Embryonic facial prominence (tissue), 1 donor: Measurements from ENCODE around the gene IL27RA.

Source experiments
- DNase-seq: peaks from one replicate; pipeline ENCODE4 v3.0.0-alpha.2; 2016; ENCODE audit errors: extremely low spot score

The IL27RA gene

DNA sequence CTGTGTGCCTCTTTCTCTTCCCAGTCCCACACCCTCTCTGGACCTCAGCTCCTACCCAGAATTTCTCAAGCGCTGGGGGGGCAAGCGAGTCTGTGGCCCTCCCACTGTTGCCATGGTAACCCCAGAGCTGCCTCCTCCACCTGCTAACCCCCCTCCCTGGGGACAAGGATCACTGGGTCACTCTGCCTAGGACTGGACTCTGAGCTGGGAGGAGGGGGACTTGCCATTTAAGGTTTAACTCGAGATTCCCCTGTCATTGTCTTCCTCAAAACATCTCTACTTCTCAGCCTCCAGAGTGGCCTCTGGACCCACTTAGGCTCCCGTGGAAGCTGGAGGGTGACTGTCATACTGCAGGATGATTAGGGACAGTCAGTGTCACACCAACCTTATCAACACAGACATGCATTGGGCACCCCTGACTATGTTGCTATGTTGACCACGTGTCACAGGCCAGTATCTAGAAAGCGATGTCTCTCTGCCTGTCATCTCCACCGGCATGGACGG is 28.1 kb downstream of the IL27RA start:
- DNase-seq, result no peak

DNA sequence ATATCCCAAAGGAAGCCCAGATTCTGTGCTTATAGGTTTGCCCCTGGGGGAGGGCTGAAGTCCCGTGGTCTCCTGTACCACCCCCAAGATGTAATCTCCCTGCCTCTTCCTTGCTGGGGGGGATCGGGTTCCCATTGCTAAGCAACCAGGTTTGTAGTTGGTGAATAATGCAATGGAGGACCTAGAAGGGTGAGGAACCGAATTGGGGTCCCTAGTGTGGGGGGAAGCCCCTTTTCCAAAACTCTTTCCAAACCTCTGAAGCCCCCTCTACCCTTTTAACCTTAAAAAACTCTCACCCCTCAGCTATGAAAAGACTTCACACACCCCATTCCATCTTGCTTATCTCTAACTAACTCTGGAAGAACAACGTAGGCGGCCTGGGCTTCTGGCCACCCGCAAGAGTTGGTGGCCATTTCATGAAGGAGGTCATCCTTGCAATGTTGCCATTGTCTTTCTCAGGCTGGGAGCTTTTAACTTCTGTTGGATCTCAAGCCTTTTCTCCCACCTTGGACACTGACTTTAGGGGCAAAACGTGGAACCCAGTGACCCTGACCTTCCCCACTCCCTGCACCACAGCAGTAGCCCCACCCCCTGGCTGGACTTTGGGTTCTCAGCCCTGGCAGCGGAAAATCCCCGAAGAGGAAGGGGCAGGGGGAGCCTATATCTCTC is 29.7 kb downstream of the IL27RA start:
- DNase-seq, result no peak

DNA sequence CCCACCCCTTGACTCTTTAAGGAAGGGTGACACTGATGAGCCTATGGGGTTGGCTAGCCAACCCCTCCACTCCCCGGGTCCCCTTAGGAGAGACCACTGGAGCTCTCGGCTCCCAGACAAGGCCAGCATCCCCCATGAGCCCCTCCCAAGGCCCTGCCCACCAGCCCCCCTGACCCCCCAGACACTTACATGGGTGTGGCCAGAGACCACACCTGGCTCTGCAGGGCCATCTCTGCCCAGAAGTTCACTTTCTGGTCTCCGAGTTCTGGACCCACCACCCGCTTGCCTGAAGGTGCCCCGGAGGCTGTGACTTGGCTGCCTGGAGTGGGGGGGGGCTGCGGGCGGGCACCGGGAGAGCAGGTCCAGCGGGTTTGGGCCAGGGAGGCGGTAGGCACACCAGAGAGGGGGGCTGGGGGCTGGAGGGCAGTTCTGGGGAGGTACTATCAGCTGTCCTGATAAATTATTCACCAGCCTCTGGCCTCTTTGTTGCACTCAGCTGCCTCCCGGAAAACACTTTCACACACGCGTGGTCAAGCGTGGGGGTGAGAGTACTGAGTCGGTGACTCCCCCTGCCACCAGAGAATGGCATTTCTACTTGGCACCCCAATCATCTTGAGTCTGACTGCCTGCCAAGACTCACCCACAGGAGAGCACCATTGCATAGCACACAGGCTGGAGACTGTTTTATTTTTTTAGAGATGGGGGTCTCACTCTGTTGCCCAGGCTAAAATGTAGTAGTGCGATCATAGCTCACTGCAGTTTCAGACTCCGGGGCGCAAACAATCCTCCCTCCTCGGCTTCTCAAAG is 30.4 kb downstream of the IL27RA start, which contains the start of gene PALM3:
PALM3 (minus strand) TSS at position 326 of the 807 bp plus-strand sequence; CDS start at position 230, 96 bp downstream.
- no peak for DNase-seq

DNA sequence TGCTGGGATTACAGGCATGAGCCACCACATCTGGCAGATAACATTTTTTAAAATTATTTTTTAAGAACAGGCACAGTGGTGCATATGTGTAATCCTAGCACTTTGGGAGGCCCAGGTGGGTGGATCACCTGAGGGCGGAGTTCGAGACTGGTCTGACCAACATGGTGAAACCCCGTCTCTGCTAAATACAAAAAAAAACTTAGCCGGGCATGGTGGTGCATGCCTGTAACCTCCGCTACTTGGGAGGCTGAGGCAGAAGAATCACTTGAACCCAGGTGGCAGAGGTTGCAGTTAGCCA is 30.9 kb downstream of the IL27RA start:
- no peak for DNase-seq

DNA sequence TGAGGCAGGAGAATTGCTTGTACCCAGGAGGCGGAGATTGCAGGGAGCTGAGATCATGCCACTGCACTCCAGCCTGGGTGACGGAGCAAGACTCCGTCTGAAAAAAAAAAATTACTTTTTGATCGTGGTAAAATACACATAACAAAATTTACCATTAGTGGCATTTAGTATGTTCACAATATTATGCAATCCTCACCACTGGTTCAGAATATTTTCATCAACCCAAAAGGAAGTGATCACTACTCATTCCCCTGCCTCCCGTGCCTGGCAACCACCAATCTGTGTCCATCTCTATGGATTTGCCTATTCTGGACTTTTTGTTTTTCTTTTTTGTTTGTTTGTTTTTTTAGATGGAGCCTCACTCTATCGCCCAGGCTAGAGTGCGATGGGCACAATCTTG is 31.5 kb downstream of the IL27RA start:
- DNase-seq, result no peak

DNA sequence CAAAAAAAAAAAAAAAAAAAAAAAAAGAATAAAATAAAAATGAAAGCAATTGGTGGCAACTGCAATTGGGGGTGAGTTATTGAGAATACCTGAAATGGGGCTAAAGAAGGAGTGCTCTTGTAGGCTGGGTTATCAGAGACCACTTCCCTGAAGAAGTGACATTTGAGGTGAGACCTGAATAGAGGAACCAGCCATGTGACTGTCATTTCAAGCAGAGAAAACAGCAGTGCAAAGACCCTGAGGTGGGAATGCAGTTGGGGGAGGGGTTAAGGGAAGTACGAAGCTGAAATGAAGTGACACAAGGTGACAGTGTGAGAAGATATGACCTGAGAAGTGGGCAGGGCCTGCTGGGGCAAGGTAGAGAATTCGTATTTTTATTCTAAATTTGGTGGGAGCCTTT is 34.6 kb downstream of the IL27RA start:
- DNase-seq, result no peak

DNA sequence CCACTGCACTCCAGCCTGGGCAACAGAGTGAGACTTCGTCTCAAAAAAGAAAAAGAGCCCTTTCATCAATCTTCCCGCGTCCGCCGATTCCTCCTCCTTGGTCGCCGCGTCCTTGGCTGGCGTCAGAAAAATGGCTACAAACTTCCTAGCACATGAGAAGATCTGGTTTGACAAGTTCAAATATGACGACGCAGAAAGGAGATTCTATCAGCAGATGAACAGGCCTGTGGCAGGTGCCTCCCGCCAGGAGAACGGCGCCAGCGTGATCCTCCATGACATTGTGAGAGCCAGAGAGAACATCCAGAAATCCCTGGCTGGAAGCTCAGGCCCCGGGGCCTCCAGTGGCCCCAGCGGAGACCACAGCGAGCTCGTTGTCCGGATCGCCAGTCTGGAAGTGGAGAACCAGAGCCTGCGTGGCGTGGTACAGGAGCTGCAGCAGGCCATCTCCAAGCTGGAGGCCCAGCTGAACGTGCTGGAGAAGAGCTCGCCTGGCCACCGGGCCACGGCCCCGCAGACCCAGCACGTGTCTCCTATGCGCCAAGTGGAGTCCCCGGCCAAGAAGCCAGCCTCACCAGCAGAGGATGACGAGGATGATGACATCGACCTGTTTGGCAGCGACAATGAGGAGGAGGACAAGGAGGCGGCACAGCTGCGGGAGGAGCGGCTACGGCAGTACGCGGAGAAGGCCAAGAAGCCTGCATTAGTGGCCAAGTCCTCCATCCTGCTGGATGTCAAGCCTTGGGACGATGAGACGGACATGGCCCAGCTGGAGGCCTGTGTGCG is 38.9 kb downstream of the IL27RA start:
- no peak for DNase-seq

DNA sequence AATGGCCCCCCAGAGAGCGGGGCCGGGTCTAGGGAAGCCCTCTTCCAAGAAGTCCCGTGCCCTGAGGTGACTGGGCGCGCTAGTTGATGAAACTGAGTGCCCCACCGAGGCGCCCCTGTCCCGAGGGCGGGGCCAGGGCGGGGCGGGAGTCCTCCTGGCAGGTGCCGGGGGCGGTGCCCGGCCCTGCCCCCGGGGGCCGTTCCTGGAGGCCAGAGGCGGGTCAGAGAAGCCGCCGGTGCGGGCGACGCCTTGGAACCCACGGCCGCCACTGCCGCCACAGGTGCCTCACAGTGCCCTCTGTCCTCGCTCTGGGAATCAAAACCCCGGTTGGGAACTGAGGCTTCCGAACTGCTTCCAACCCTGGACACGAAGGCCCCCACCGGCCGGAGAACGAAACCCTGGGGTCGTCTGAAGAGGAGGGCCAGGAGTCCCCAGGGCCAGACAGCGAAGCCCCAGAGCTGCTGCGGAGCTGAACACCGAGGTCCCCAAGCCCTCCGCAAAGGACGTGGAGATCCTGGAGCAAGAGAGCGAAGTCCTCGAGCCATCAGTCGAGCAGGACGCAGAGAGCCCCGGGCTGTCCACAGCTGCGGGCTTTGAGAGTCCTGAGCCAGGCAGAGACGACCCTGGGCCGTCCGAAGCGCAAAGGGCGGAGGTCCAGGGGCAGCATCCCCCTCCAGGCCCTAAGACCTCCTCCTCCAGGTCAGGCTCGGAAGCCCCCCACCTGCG is 41.1 kb downstream of the IL27RA start, which contains the start of gene MISP3:
MISP3 (plus strand) TSS at position 252 of the 726 bp plus-strand sequence. CDS start 524 bp downstream, outside the sequence.
- DNase-seq, result no peak

DNA sequence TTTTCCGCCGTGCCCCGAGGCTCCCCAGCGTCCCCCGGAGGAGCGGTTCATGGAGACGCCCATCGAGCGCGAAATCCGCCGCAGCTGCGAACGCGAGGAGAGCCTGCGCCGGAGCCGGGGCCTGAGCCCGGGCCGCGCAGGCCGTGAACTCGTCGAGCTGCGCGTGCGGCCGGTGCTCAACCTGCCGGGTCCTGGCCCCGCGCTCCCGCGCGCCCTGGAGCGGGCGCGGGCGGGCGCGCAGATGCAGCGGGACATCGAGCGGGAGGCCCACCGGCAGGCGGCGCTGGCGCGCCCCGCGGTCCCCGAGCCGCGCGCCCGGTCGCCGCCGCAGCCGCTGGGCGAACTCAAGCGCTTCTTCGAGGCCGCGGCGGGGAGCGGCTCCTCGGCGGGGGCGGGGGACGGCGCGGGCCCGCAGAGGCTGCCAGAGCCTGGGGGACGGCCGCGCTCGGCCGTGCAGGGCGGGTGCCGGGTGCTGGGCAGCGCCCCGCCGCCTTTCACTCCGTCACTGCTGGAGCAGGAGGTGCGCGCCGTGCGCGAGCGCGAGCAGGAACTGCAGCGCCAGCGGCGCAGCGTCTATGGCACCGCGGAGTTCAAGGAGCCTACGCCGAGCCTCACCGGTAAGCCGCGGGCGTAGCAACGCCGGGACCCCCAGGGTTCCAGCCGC is 41.8 kb downstream of the IL27RA start:
- no peak for DNase-seq

DNA sequence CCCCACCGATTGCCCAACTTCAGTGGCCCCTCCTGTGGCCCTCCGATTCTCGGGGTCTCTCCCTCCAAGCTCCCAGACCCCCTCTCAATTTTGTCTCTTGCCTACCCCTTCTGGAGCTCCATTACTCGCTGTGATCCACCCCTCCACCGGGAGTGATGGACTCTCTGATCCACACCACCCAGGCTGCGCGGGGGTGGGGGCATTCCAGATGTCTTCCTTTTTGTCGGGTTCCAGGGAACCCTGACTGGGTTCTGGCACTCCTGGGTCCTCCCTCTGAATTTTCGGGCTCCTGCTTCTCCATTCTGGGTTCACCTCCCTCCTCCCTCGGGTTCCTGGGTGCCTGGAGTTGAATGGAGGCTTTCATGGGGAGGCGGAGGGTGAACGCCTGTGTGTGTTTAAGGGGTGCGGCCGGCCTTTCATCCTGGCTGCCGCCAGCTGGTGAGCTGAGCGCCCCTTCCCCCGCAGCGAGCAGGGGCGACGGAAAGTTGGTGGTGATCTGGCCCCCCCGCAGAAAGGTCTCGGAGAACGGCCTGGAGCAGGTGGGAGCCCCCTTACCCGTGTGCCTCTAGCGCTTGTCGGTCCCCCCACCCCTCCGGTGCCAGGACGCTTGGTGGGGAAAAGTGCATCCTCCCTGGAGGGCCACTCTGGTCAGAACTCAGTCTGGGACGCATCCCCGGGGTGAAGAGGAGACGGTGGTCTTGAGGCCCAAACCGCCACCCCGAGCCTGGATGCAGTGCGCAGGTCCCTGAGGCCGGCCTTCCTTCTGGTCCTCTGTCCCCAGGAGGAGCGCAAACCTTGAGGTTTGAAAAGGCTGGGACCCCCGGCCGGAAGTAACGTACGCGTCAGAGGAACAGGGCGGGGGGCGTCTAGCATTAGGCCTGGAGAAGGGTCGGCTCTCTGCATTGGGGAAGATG is 42.6 kb downstream of the IL27RA start:
- no peak for DNase-seq

DNA sequence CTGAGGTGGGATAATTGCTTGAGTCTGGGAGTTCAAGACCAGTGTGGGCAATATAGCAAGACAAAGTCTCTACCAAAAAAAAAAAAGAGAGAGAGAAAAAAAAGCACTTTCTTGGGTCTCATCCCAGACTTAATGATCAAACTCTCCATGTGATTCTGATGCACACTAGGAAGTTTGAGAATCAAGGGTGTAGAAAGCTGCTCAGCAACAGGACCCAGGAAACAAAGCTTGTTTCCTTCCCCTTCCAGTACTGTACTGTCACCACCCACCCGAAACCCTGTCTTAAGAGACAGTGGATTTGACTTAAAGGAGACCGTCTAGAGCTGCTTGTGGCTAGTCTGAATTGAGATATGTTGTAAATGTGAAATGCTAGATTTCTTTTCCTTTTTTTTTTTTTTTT is 46.8 kb downstream of the IL27RA start:
- no peak for DNase-seq

DNA sequence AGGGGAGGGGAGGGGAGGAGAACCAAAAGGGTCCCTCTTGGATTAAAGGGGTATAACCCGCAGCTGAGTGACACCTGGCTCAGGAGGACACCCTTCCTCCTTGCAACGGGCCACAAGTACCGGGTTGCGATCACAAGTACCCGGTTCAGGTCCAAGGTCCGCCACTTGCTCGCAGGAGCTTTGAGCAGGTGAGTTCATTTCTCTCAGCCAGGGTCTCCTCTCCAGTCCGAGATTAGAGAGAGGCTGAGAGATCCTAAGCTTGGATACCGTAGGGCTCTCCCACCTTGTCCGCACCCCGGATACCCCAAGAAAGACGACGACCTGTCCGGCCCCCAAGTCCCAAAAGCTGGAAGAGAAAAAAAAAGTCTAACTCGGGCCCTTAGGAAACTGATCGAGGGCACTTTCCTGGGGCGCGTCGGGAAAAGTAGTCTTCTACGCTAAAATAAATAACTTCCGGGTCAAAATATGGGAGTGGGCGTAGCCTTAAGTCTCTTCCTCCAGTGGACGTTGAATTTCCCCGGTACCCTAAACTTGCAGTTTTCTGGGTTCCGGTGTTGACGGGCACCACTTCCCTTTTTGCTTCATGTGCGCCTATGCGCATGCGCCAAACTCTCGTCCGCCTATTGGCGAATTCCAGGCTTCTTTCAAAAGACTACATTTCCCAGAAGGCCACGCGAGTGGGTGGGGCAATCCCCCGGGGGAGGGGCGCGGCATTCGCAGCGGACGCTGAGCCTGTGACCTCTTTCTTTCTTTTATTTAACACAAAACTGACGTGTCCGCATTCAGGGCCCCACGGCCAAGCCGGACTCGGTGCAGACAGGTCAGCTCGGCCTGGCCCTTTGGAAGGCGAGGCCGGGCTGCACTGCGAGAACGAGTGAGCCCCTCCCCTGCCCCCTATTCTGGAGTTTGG is 49.6 kb downstream of the IL27RA start:
- peak; percentile 99 for DNase-seq

DNA sequence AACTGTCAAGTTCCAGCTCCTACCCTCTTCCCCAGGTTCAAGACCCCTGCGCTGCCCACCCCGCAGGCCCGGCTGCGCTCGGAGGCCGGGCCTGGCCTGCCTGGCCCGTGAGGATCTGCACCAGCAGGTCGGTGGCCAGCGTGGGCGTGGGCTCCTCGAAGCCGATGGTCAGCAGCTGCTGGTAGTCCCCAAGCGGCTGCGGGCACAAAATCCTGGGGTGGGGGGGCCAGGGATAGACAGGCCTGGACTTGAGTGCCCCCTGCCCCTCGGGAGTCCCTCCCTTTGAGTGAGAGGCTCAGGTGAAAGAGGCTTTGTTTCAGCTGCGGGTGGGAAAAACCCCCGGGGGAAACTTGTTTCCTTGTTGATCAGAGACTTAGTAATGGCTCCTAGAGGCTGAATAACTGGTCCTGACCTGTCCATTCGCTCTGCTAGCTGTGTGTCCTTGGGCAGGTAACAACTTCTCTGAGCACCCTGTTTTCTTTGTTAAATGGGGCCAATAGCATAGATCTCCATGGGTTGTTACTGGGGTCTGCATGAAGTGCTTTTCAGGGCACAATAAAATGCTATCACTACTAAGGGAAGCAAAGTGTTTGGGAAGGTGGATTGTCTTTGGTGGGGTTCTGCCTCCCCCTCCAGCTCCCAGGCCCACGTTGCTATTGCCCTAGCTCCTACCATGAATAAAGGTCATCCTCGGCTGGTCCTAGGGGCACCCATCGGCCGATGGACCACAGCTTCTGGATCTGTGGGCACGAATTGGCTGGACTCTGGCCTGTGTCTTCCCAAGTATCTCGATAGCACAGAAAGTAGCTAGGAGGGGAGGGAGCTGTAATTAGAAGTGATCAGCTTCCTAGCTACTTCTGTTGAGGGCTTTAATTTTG is 50.5 kb downstream of the IL27RA start:
- DNase-seq, result no peak

DNA sequence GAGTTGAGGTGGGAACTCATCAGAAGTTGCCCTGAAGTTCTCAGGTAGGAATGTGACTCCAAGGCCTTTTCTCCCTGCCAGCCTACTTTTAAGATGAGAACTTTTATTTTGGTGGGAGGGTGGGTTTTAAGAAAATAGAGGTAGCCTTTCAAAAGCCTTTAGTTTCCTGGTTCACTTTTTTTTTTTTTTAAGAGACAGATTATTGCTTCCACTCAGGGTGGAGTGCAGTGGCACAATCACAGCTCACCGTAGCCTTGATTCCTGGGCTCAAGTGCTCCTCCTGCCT is 51.1 kb downstream of the IL27RA start:
- no peak for DNase-seq

DNA sequence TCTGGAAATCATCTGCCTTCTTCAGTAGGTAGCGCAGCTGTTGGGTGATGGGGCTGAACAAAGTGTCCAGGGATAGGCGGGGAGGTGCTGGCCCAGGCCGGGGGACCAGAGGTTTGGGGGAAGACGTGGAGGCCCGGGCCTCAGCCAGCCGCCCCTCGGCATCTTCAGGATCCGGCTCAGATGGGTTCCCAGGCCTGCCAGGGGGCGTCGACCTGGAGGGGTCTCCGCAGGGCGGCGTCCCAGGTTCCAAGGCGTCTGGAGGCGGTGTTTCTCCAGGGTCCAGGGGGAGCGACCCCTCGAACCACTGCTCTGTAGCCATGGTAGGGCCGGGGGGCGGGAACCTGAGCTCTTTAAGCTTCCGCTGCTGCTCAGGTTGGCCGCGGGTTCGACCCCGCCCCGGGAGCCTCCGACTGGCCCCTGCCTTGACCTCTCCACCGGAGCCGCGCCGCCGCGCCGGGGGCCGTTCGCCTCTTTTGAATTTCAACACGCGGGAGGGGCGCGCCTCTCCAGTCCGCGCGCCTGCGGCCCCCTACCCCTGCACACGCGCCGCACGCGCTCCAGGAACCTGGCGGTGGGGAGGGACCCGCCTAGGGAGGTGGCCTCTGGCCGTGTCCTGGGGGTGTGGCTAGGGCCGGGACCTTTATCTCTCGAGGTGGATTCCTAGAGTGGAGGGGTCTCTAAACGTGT is 53.9 kb downstream of the IL27RA start, which contains the start of gene C19orf67:
C19orf67 (minus strand) TSS at position 475 of the 687 bp plus-strand sequence; CDS start at position 319, 156 bp downstream.
- DNase-seq, result no peak

DNA sequence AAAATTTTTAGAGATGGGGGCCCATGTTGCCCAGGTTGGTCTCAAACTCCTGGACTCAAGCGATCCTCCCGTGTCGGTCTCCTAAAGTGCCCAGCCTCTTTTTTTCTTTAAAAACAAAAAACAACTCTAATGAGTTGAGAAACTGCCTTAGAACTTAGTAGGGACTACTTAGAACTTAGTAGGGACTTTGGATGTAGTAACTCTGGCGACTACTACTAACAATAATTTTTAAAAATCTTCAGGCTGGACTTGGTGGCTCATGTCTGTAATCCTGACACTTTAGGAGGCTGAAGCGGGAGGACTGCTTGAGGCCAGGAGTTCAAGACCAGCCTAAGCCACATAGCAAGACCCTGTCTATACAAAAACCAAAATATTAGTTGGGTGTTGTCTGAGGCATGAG is 54.5 kb downstream of the IL27RA start:
- DNase-seq, result no peak

DNA sequence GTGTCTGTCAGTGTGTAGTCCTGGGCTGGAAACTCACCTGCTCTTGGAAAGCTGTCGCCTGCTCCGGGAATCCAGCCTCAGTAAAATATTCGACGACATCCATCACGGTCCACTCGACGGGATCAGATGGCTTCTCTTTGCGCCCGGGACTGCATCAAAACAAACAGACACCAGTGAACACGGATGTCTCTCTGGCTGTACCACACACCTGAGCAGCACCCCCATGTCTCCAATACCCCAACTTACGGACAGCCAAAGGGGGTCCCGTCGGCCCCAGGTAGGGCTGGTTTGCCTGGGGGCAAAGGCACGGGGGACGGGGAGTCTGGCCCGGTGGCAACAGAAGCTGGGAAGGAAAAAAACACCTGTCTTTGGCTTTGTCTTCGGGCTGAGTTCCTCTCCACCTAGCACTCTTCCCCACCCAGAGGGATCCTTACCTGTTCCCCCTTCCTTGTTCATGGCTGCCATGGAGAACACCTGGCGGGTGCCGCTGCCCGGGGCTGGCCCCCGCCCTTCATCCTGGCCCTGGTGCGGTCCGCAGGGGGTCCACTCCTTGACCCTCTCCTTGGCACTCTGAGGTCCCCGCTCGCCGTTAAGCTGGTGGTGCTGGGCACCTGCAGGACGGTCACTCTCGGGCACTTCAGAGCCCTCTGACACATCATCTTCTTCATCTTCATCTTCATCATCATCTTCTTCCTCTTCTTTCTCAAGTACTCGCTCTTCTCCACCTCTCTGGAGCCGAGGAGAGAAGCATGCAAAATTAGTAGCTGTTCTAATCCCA is 57.3 kb downstream of the IL27RA start:
- no peak for DNase-seq
